K562 (cell line): ENCODE measurements around the gene STX2. TPM values are rescaled to one million over a fixed set of nuclear protein-coding genes. Genes with fewer than 3 reads are reported as not detected.

ENCODE experiments used
- ATAC-seq: fragments of 200-7000 bp; cut with Tn5 transposase; 3 replicates; pipeline ENCODE4 v1.9.1; 2020; ENCODE audit warnings: moderate library complexity
- BruUV-seq: library from RNA; stranded (reverse); fragments of 400-500 nt; replicated peaks from 2 replicates; lab custom pipeline; 2021; lab: Mats Ljungman, UMichigan
- CTCF ChIA-PET: fragments of 300-600 bp; formaldehyde crosslinking; extraction: SDS; loops from one replicate; lab custom pipeline; 2021; ENCODE audit warnings: low intra/inter-chr PET ratio; lab: Yijun Ruan, JAX
- POLR2A ChIA-PET: fragments of 300-600, 350-650 bp; sonication (Branson Sonifier 250); formaldehyde crosslinking; extraction: SDS; loops from one replicate; lab custom pipeline; 2021; ENCODE audit warnings: antibody characterized with exemption, inconsistent platforms; lab: Yijun Ruan, JAX
- DNase-seq, 4 experiments: peaks; one replicate each; pipeline versions ENCODE4 v3.0.0 to v3.0.0-alpha.2; 2011 to 2018; ENCODE audit warnings: low spot score in 3 of 4, mixed read lengths in 3 of 4; ENCODE audit errors: extremely low read depth in 1 of 4
- FAIRE-seq: peaks from 2 replicates; lab custom pipeline; 2011; peaks lifted over from hg19 to GRCh38; lab: Jason Lieb, UNC
- H2AFZ ChIP-seq: 2 replicates; pipeline ENCODE4 v1.6.0; 2011; ENCODE audit warnings: low read depth, low read length, control low read depth, inconsistent platforms
- H3K27ac ChIP-seq: fragments of 200-600 bp; 3 replicates; pipeline ENCODE4 v1.8.0; 2011; ENCODE audit warnings: low read depth, mild to moderate bottlenecking, control low read depth, inconsistent platforms, low read length, moderate library complexity, mixed read lengths; ENCODE audit errors: extremely low read depth
- H3K27me3 ChIP-seq, 2 experiments: fragments of 300-600 bp in 1 of 2; 2 replicates in 1 of 2; 3 replicates in 1 of 2; pipeline versions ENCODE4 v1.6.0 to v1.8.0; 2011; ENCODE audit warnings: inconsistent platforms in 2 of 2, low read length in 2 of 2, mild to moderate bottlenecking in 1 of 2, mixed read lengths in 1 of 2, moderate library complexity in 1 of 2; ENCODE audit not compliant: control insufficient read depth in 2 of 2, insufficient read depth in 2 of 2
- H3K36me3 ChIP-seq: fragments of 300-600 bp; 3 replicates; pipeline ENCODE4 v1.8.0; 2011; ENCODE audit warnings: mild to moderate bottlenecking, low read length, inconsistent platforms; ENCODE audit not compliant: control insufficient read depth, insufficient read depth
- H3K4me1 ChIP-seq, 2 experiments: fragments of 200-600 bp in 1 of 2; replicated peaks in 1 of 2; 2 replicates in 1 of 2; 3 replicates in 1 of 2; pipeline versions ENCODE4 v1.5.1 to v1.8.0; 2011; ENCODE audit warnings: inconsistent platforms in 2 of 2, low read length in 2 of 2, mild to moderate bottlenecking in 1 of 2, mixed read lengths in 1 of 2, moderate library complexity in 1 of 2; ENCODE audit not compliant: control insufficient read depth in 2 of 2, insufficient read depth in 2 of 2
- H3K4me2 ChIP-seq: 2 replicates; pipeline ENCODE4 v1.6.1; 2011; ENCODE audit warnings: low read length, control low read depth, inconsistent platforms, mixed read lengths; ENCODE audit not compliant: insufficient read depth
- H3K4me3 ChIP-seq: fragments of 200-600 bp; sonication (generic), shearing (Covaris generic); 2 replicates; pipeline ENCODE4 v1.5.1; 2016; ENCODE audit warnings: control low read depth, inconsistent platforms
- H3K79me2 ChIP-seq: fragments of 200-600 bp; 3 replicates; pipeline ENCODE4 v1.8.0; 2011; ENCODE audit warnings: low read length, inconsistent platforms; ENCODE audit not compliant: control insufficient read depth, insufficient read depth
- H3K9ac ChIP-seq, 2 experiments: 2 replicates each; pipeline versions ENCODE4 v1.6.0 to v1.6.1; 2011; ENCODE audit warnings: low read depth in 2 of 2, low read length in 2 of 2, control low read depth in 1 of 2, inconsistent platforms in 1 of 2, mild to moderate bottlenecking in 1 of 2, mixed read lengths in 1 of 2; ENCODE audit not compliant: insufficient read depth in 1 of 2
- H3K9me1 ChIP-seq: one replicate; pipeline ENCODE4 v1.6.0; 2011; ENCODE audit warnings: inconsistent platforms, mild to moderate bottlenecking, low read length, moderate library complexity; ENCODE audit not compliant: control insufficient read depth, insufficient read depth
- H3K9me3 ChIP-seq: replicated peaks from 2 replicates; pipeline ENCODE4 v1.5.1; 2011; ENCODE audit warnings: low read depth, low read length, inconsistent platforms; ENCODE audit not compliant: control insufficient read depth, insufficient read depth
- H4K20me1 ChIP-seq: replicated peaks from 2 replicates; pipeline ENCODE4 v1.6.1; 2011; ENCODE audit warnings: low read length, inconsistent platforms, mixed read lengths; ENCODE audit not compliant: control insufficient read depth, insufficient read depth
- ADNP ChIP-seq: fragments of 200-800 bp; sonication (Bioruptor generic); IDR thresholded peaks from 2 replicates; pipeline ENCODE4 v1.6.1; 2016; ENCODE audit warnings: missing genetic modification characterization, missing compliant biosample characterization
- COPS2 ChIP-seq: fragments of 450-650 bp; conservative IDR thresholded peaks from 2 replicates; pipeline ENCODE4 v1.6.1; 2016; ENCODE audit warnings: mild to moderate bottlenecking, moderate library complexity
- DDX20 ChIP-seq: fragments of 450-650 bp; IDR thresholded peaks from 2 replicates; pipeline ENCODE4 v1.6.1; 2016; ENCODE audit warnings: missing genetic modification characterization, low read depth, mild to moderate bottlenecking, missing compliant biosample characterization, moderate library complexity
- HDAC1 ChIP-seq, 2 experiments: fragments of 450-650 bp; IDR thresholded peaks; 2 replicates each; pipeline ENCODE4 v1.6.1; 2016 to 2017; ENCODE audit warnings: inconsistent platforms in 1 of 2, mild to moderate bottlenecking in 1 of 2, moderate library complexity in 1 of 2
- WGBS: fragments of 100-300 bp; shearing (Covaris generic); methylation state at CpG from one replicate; pipeline ENCODE4 v1.1.6; 2016; ENCODE audit warnings: low coverage, mixed read lengths; ENCODE audit not compliant: insufficient coverage; ENCODE audit errors: missing lambda C conversion rate; 5-methylcytosine and 5-hydroxymethylcytosine counted together
- in situ Hi-C: fragments of 300-500 bp; cut with MboI; formaldehyde crosslinking; loops from 4 replicates; pipeline ENCODE4 v1.15.0; 2018; ENCODE audit warnings: inconsistent platforms, mixed read lengths
- intact Hi-C: fragments of 100-400 bp; cut with micrococcal nuclease; formaldehyde crosslinking; loops from 2 replicates; pipeline ENCODE4 v1.14.2; 2022
- polyA plus RNA-seq, 8 experiments: library from polyadenylated mRNA; depleted of rRNA in 4 of 8; stranded (reverse) in 5 of 8; unstranded in 3 of 8; fragments of >200 nt; fragmentation: Nextera tagmentation in 2 of 8; fragmentation: Illumina TruSeq in 1 of 8; extraction: Ambion mirVana in 2 of 8; extraction: Trizol in 1 of 8; gene quantifications; 2 replicates each; pipeline versions ENCODE4 v1.2.1 to v1.2.3, GENCODE V29; 2011 to 2014; ENCODE audit warnings: inconsistent platforms in 1 of 8, missing spikeins in 1 of 8
- total RNA-seq, 7 experiments: library from RNA; depleted of rRNA in 6 of 7; stranded (reverse); fragments of >200 nt in 6 of 7; fragmentation: Illumina TruSeq in 2 of 7; extraction: Trizol in 2 of 7; gene quantifications; 2 replicates each; pipeline versions ENCODE4 v1.2.1 to v1.2.3, GENCODE V29; 2011 to 2021; ENCODE audit warnings: low replicate concordance in 1 of 7
- TF ChIP-seq, protein P1 (sequence below), 2 experiments: IDR thresholded peaks; 2 replicates each; pipeline ENCODE4 v1.6.1; 2012; ENCODE audit warnings: improper control_type of control experiment in 2 of 2, low read depth in 2 of 2, low read length in 2 of 2, borderline replicate concordance in 1 of 2
- TF ChIP-seq, protein P2 (sequence below), 2 experiments: fragments of 450-650 bp; IDR thresholded peaks; 2 replicates each; pipeline ENCODE4 v1.6.1; 2016
- TF ChIP-seq, protein P3 (sequence below): sonication (generic); formaldehyde crosslinking; IDR thresholded peaks from 2 replicates; pipeline ENCODE4 v1.8.0; 2022; ENCODE audit warnings: mild to moderate bottlenecking, low read depth, missing genetic modification reagents

The STX2 gene
- total and polyA plus RNA-seq, 9 of the 15 experiments (the other 6 are each of a cell fraction or from before 2014, with no cell fraction given), result 22.2 to 54.6 (median 30.8) TPM

DNA sequence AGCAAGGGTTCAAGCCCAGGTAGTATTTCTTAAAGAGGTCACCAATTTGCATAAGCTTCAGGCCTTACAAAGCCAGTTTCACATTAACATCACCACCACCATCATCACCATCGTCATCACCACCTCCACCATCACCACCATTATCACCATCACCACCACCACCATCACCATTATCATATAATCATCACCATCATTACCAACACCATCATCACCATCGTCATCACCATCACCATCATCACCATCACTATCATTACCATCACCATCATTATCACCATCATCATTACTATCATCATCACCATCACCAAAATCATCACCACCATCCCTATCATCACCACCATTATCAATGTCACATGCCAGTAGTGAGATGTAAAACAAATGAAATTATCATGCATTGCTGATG lies 72.6 kb downstream of the STX2 start:
- ChIA-PET POLR2A (no interaction called here), CTCF (no interaction called here)
- intact Hi-C loops (loop anchor here (10.0 kb wide), 3 partner anchors 148 to 1068 kb away; no protein-coding TSS in a partner anchor), in situ Hi-C loops (no loop called here)
- no peak overlapping the region for H3K9ac ChIP-seq
- no peaks in the 10 kb centered on the region for H3K79me2 ChIP-seq
- peaks cover 15 to 36% of the 10 kb centered on the region in 2 experiments; a peak in 4 of 5 replicates for H3K27me3 ChIP-seq
- TF ChIP-seq COPS2 (no peak), HDAC1 (IDR thresholded peaks at IDR 0.05) (0 out of 4 replicates have a peak, but pooled peaks of 1 of the 2 experiments have one; percentile 19)
- H3K36me3 ChIP-seq, result no peaks in the 10 kb centered on the region
- peaks cover 19% of the 10 kb centered on the region for H3K9me3 ChIP-seq
- no peak overlapping the region for H3K4me3 ChIP-seq
- DNase-seq (no peak), ATAC-seq (no peak), FAIRE-seq (peak; percentile 56)
- H3K4me1 ChIP-seq, result peaks cover 0 to 5% of the 10 kb centered on the region in 2 experiments; a peak in 1 of 5 replicates
- no peak overlapping the region for H3K4me2 ChIP-seq
- BruUV-seq, result no TSS peak
- H3K27ac ChIP-seq, result no peak overlapping the region
- 0 out of 2 replicates have a peak, but pooled peaks cover 4% of the 10 kb centered on the region for H4K20me1 ChIP-seq
- 4% methylated on average over 2 of the region's 2 CpGs for WGBS
- H2AFZ ChIP-seq, result no peak overlapping the region
- no peaks in the 10 kb centered on the region for H3K9me1 ChIP-seq

DNA sequence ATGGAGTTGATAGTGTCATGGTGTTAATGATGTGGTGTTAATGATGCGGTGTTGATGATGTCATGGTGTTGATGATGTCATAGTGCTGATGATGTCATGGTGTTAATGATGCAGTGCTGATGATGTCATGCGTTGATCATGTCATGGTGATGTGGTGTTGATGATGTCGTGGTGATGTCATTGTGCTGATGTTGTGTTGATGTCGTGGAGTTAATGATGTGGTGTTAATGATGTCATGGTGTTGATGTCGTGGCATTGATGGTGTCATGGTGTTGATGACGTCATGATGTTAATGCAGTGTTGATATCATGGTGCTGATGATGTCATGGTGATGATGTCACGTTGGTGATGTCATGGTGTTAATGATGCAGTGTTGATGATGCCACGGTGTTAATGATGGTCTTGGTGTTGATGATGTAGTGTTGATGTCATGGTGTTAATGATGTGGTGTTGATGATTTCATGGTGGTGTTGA lies 73.8 kb downstream of the STX2 start:
- intact Hi-C loops, result loop anchor here (10.0 kb wide), 3 partner anchors 150 to 1070 kb away; no protein-coding TSS in a partner anchor
- DNase-seq, result peak in 3 of 4 experiments; percentile 9 to 31 (median 27)
- WGBS, result 3% methylated on average over 8 of the region's 8 CpGs
- no peak for TF ChIP-seq DDX20 (tag)
- TF ChIP-seq ADNP (tag), result no peak; the same call in 1 of the 2 replicates
- TF ChIP-seq, protein P1, sequence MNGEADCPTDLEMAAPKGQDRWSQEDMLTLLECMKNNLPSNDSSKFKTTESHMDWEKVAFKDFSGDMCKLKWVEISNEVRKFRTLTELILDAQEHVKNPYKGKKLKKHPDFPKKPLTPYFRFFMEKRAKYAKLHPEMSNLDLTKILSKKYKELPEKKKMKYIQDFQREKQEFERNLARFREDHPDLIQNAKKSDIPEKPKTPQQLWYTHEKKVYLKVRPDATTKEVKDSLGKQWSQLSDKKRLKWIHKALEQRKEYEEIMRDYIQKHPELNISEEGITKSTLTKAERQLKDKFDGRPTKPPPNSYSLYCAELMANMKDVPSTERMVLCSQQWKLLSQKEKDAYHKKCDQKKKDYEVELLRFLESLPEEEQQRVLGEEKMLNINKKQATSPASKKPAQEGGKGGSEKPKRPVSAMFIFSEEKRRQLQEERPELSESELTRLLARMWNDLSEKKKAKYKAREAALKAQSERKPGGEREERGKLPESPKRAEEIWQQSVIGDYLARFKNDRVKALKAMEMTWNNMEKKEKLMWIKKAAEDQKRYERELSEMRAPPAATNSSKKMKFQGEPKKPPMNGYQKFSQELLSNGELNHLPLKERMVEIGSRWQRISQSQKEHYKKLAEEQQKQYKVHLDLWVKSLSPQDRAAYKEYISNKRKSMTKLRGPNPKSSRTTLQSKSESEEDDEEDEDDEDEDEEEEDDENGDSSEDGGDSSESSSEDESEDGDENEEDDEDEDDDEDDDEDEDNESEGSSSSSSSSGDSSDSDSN (IDR thresholded peaks at IDR 0.05; ENCODE audit: borderline replicate concordance in 1 of 2, low read depth in 2 of 2, low read length in 2 of 2), result no peak
- TF ChIP-seq, protein P2, sequence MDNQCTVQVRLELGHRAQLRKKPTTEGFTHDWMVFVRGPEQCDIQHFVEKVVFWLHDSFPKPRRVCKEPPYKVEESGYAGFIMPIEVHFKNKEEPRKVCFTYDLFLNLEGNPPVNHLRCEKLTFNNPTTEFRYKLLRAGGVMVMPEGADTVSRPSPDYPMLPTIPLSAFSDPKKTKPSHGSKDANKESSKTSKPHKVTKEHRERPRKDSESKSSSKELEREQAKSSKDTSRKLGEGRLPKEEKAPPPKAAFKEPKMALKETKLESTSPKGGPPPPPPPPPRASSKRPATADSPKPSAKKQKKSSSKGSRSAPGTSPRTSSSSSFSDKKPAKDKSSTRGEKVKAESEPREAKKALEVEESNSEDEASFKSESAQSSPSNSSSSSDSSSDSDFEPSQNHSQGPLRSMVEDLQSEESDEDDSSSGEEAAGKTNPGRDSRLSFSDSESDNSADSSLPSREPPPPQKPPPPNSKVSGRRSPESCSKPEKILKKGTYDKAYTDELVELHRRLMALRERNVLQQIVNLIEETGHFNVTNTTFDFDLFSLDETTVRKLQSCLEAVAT (IDR thresholded peaks at IDR 0.05), result no peak
- TF ChIP-seq, protein P3, sequence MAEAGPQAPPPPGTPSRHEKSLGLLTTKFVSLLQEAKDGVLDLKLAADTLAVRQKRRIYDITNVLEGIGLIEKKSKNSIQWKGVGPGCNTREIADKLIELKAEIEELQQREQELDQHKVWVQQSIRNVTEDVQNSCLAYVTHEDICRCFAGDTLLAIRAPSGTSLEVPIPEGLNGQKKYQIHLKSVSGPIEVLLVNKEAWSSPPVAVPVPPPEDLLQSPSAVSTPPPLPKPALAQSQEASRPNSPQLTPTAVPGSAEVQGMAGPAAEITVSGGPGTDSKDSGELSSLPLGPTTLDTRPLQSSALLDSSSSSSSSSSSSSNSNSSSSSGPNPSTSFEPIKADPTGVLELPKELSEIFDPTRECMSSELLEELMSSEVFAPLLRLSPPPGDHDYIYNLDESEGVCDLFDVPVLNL, result 0 out of 2 replicates have a peak, but pooled peaks have one; percentile 5

More for the DNA sequence above, 73.8 kb downstream of the STX2 start:
- Histone ChIP-seq H3K27me3 (peaks cover 17 to 42% of the 10 kb centered on the region in 2 experiments; a peak in 4 of 5 replicates), H3K36me3 (no peaks in the 10 kb centered on the region), H3K4me2 (no peak overlapping the region), H4K20me1 (0 out of 2 replicates have a peak, but pooled peaks cover 4% of the 10 kb centered on the region), H3K4me1 (peaks cover 0 to 7% of the 10 kb centered on the region in 2 experiments; a peak in 1 of 5 replicates), H3K27ac (no peak overlapping the region), H3K9me3 (peaks cover 19% of the 10 kb centered on the region), H3K79me2 (no peaks in the 10 kb centered on the region), H3K9me1 (no peaks in the 10 kb centered on the region), H3K9ac (no peak overlapping the region), H2AFZ (no peak overlapping the region), H3K4me3 (no peak overlapping the region)
- BruUV-seq, result no TSS peak
- CTCF ChIA-PET, result no interaction called here
- FAIRE-seq (peak; percentile 79), ATAC-seq (no peak)
- POLR2A ChIA-PET, result no interaction called here
- in situ Hi-C loops, result no loop called here
